Endothelial cell of hepatic sinusoid (primary cell): ENCODE results near the gene DCAF8.
"Not testable (repeated sequence)": the region's sequence is repeated elsewhere in the genome, so short reads cannot be mapped to it uniquely, and the experiment has no call there.

Source experiments
- in situ Hi-C: cut with HindIII; loops from 2 replicates; pipeline ENCODE4 v1.10.0; 2017; ENCODE audit warnings: low sequenced_read_pairs

Gene DCAF8

GRCh38 chr1:160261893-160262794, at the start of gene DCAF8:
Gene DCAF8 (minus strand): TSS chr1:160262549. CDS start chr1:160244008, 18,541 bp downstream.
- in situ Hi-C loops = no loop called here

GRCh38 chr1:160309571-160309970, 47.2 kb upstream of the DCAF8 start:
- in situ Hi-C loops = no loop called here

DNA sequence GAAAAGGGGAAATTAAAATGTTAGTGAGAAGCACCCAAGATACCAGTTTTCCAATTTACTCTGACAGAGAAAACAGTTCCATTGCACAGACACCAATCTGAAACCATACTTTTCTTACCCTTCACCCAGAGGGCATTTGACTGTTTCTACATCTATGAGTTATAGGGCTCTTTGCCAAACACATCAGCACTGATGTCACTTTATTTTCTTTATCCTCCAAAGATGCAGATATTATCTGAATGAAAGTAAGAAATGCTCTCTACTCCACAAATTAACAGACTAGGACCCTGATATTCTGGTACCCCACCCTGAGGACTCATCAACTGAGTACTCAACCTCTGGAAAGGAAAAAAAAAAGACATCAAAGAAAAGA, 46.8 kb upstream of the DCAF8 start:
- in situ Hi-C loops = no loop called here

GRCh38 chr1:160308451-160309184, 46.3 kb upstream of the DCAF8 start:
- in situ Hi-C loops = no loop called here

- in situ Hi-C loops = no loop called here
These were observed 44.9 kb upstream of the DCAF8 start for GRCh38 chr1:160307118-160307791.

GRCh38 chr1:160300173-160300572, 37.8 kb upstream of the DCAF8 start:
- in situ Hi-C loops = no loop called here

GRCh38 chr1:160296036-160296435, 33.7 kb upstream of the DCAF8 start:
- in situ Hi-C loops = no loop called here

- in situ Hi-C loops = loop anchor here (5.0 kb wide), 2 partner anchors 34 to 84 kb away; no protein-coding TSS in a partner anchor
These were observed 30.9 kb upstream of the DCAF8 start for GRCh38 chr1:160293020-160293968.

- in situ Hi-C loops = loop anchor here (5.0 kb wide), 2 partner anchors 36 to 86 kb away; no protein-coding TSS in a partner anchor
These were observed 29.2 kb upstream of the DCAF8 start for GRCh38 chr1:160291248-160292220.

- in situ Hi-C loops = not testable (repeated sequence)
These were observed 25.4 kb upstream of the DCAF8 start for GRCh38 chr1:160287769-160288168.

DNA sequence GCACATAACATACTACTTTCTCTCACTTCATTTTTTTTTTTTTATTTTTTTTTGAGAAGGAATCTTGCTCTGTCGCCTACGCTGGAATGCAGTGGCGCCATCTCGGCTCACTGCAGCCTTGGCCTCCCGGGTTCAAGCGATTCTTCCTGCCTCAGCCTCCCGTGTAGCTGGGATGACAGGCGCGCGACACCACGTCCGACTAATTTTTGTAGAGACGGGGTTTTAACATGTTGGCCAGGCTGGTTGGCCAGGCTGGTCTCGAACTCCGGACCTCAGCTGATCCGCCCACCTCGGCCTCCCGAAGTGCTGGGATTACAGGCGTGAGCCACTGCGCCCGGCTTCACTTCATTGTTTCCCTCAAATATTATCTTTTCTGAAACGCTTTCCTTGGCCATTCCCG, 23.2 kb upstream of the DCAF8 start:
- in situ Hi-C loops = no loop called here

GRCh38 chr1:160284782-160285344, 22.5 kb upstream of the DCAF8 start, which contains the start of gene PEX19:
Gene PEX19 (minus strand): TSS chr1:160285133. CDS start chr1:160285124, 9 bp downstream.
- in situ Hi-C loops = no loop called here

DNA sequence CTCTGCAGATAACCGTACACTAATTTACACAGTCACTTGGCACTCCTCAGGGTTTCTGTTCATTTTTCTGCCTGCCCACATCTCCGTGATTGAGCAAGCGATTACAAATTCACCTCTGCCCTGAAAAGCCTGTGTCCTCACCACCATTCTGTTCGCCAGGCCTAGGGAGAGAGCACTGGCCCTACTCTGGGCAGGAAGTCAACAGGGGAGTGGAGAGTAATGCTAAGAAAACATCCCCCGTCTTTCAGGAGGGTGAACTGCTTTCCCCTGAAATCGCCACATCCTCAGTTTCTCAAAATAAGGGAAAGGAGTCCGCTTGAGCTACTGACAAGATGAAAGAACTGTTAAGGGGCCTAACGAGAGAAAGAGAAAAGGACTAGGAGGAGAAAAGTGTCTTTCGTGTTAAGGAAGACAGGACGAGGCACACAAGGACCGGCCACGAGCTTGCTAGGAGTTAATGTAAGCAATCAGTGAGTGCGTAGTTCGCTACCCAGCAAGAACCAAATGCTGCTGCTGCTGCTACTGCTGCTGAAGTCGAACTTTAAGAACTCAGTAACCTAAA, 22.0 kb upstream of the DCAF8 start:
- in situ Hi-C loops = no loop called here

- in situ Hi-C loops = no loop called here
These were observed 20.5 kb upstream of the DCAF8 start for GRCh38 chr1:160282807-160283206.

DNA sequence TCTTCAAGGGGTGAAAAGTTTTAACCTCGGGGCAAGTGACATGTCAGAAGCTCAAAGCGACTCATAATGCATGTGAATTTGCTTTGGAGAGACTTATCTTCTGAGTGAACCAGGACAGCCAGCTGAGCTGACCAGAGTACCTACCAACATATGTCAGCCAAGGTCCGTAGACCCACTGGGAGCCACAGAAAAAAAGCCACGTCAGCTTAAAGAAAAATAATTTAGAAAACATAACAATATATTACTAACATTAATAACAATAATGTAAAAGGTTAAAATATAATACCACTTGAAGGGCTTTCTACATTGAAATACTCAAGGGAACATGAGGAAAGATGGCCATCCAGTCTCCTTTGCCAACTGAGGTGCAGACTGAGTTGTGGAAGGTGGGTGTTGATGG, 15.6 kb upstream of the DCAF8 start:
- in situ Hi-C loops = no loop called here

GRCh38 chr1:160277330-160277729, 15.0 kb upstream of the DCAF8 start:
- in situ Hi-C loops = no loop called here

GRCh38 chr1:160271025-160271424, 8.7 kb upstream of the DCAF8 start:
- in situ Hi-C loops = no loop called here

DNA sequence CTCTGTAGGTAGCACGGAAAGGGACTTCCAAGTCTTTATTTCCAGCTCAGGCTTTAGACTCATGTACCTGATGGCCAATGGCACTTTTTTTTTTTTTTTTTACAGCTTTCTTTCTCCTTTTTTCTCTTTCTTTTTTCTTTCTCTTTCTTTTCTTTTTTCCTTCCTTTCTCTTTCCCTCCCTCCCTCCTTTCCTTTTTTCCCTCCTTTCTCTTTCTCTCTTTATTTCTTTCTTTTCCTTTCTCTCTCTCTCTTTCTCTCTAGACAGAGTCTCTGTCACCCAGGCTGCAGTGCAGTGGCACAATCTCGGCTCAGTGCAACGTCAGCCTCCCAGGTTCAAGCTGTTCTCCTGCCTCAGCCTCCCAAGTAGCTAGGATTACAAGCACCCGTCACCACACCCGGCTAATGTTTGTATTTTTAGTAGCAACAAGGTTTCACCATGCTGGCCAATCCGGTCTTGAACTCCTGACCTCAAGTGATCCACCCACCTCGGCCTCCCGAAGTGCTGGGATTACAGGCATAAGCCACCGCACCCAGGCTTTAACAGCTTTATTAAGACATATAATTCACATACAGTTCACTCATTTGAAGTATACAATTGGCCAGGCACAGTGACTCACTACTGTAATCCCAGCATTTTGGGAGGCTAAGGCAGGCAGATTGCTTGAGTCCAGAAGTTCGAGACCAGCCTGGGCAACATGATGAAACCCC, 5.1 kb upstream of the DCAF8 start:
- in situ Hi-C loops = no loop called here
